Muscle layer of colon (tissue), 2 donors: ENCODE results near the gene JAG1.

ENCODE experiments used
- H3K27ac ChIP-seq: one replicate; pipeline ENCODE4 v1.7.0; 2013; ENCODE audit warnings: low read depth, mild to moderate bottlenecking, low read length, moderate library complexity
- H3K27me3 ChIP-seq, 2 donors: one replicate each; pipeline ENCODE4 v1.7.0; 2013; ENCODE audit warnings: low read length in 2 of 2, mild to moderate bottlenecking in 2 of 2; ENCODE audit not compliant: insufficient read depth in 2 of 2, control insufficient read depth in 1 of 2
- H3K36me3 ChIP-seq: one replicate; pipeline ENCODE4 v1.7.0; 2013; ENCODE audit warnings: mild to moderate bottlenecking, low read length; ENCODE audit not compliant: insufficient read depth
- H3K4me1 ChIP-seq: one replicate; pipeline ENCODE4 v1.7.0; 2013; ENCODE audit warnings: mild to moderate bottlenecking, low read length; ENCODE audit not compliant: insufficient read depth
- H3K4me3 ChIP-seq, 2 donors: one replicate each; pipeline ENCODE4 v1.7.0; 2013; ENCODE audit warnings: low read length in 2 of 2, low read depth in 1 of 2, mild to moderate bottlenecking in 1 of 2, moderate library complexity in 1 of 2
- H3K9ac ChIP-seq: one replicate; pipeline ENCODE4 v1.7.0; 2013; ENCODE audit warnings: low read length
- H3K9me3 ChIP-seq: one replicate; pipeline ENCODE4 v1.7.0; 2013; ENCODE audit warnings: mild to moderate bottlenecking, low read length
- donor health status: abdominal sarcoma.
- donor health status: Adenocarcinoma of cecum.

Gene JAG1

GRCh38 chr20:10673842-10674683 is at the start of gene JAG1:
Gene JAG1 (minus strand): TSS chr20:10673999. CDS start chr20:10673530, 469 bp downstream.
- Histone ChIP-seq H3K27me3 (no peaks in the 10 kb centered on the region), H3K4me3 (peak within 1 kb of the TSS; percentile 89 to 93), H3K9ac (peak within 1 kb of the TSS; percentile 73), H3K36me3 (no peaks in the 10 kb centered on the region), H3K27ac (peak within 1 kb of the TSS; percentile 97), H3K4me1 (peaks cover 25% of the 10 kb centered on the region), H3K9me3 (no peaks in the 10 kb centered on the region)

GRCh38 chr20:10721976-10722375 is 48.2 kb upstream of the JAG1 start:
- H3K27me3 ChIP-seq, result no peaks in the 10 kb centered on the region
- H3K4me1 ChIP-seq, result no peaks in the 10 kb centered on the region
- no peaks in the 10 kb centered on the region for H3K36me3 ChIP-seq
- H3K9ac ChIP-seq, result no peak overlapping the region
- no peak overlapping the region for H3K27ac ChIP-seq
- H3K4me3 ChIP-seq, result no peak overlapping the region
- H3K9me3 ChIP-seq, result no peaks in the 10 kb centered on the region

GRCh38 chr20:10721137-10721896 is 47.5 kb upstream of the JAG1 start:
- Histone ChIP-seq H3K4me1 (no peaks in the 10 kb centered on the region), H3K9ac (no peak overlapping the region), H3K27ac (no peak overlapping the region), H3K4me3 (no peak overlapping the region), H3K9me3 (no peaks in the 10 kb centered on the region), H3K27me3 (no peaks in the 10 kb centered on the region), H3K36me3 (no peaks in the 10 kb centered on the region)

- no peak overlapping the region for H3K27ac ChIP-seq
- no peak overlapping the region for H3K9ac ChIP-seq
- H3K4me1 ChIP-seq, result no peaks in the 10 kb centered on the region
- no peak overlapping the region for H3K4me3 ChIP-seq
- H3K36me3 ChIP-seq, result no peaks in the 10 kb centered on the region
- no peaks in the 10 kb centered on the region for H3K27me3 ChIP-seq
- H3K9me3 ChIP-seq, result no peaks in the 10 kb centered on the region
Observed at GRCh38 chr20:10720565-10720964, 46.8 kb upstream of the JAG1 start.

- H3K27me3 ChIP-seq, result no peaks in the 10 kb centered on the region
- H3K9me3 ChIP-seq, result no peaks in the 10 kb centered on the region
- no peaks in the 10 kb centered on the region for H3K36me3 ChIP-seq
- no peak overlapping the region for H3K9ac ChIP-seq
- H3K4me1 ChIP-seq, result no peaks in the 10 kb centered on the region
- H3K4me3 ChIP-seq, result no peak overlapping the region
- H3K27ac ChIP-seq, result no peak overlapping the region
Observed at GRCh38 chr20:10719740-10720385, 46.1 kb upstream of the JAG1 start.

- H3K4me3 ChIP-seq, result no peak overlapping the region
- no peak overlapping the region for H3K9ac ChIP-seq
- no peaks in the 10 kb centered on the region for H3K36me3 ChIP-seq
Observed at GRCh38 chr20:10718661-10719060, 44.9 kb upstream of the JAG1 start.

GRCh38 chr20:10716855-10717254 is 43.1 kb upstream of the JAG1 start:
- H3K9ac ChIP-seq, result no peak overlapping the region
- no peaks in the 10 kb centered on the region for H3K36me3 ChIP-seq
- no peaks in the 10 kb centered on the region for H3K27me3 ChIP-seq
- no peaks in the 10 kb centered on the region for H3K9me3 ChIP-seq
- H3K4me3 ChIP-seq, result no peak overlapping the region
- no peak overlapping the region for H3K27ac ChIP-seq
- peaks cover 9% of the 10 kb centered on the region for H3K4me1 ChIP-seq

More at GRCh38 chr20:10718661-10719060, 44.9 kb upstream of the JAG1 start:
- H3K27ac ChIP-seq, result no peak overlapping the region
- no peaks in the 10 kb centered on the region for H3K27me3 ChIP-seq
- no peaks in the 10 kb centered on the region for H3K9me3 ChIP-seq
- peaks cover under 1% of the 10 kb centered on the region for H3K4me1 ChIP-seq

GRCh38 chr20:10715035-10715434 is 41.2 kb upstream of the JAG1 start:
- Histone ChIP-seq H3K27ac (no peak overlapping the region), H3K36me3 (no peaks in the 10 kb centered on the region), H3K4me3 (no peak overlapping the region), H3K27me3 (no peaks in the 10 kb centered on the region), H3K4me1 (peaks cover 9% of the 10 kb centered on the region), H3K9me3 (no peaks in the 10 kb centered on the region), H3K9ac (no peak overlapping the region)

- Histone ChIP-seq H3K27me3 (no peaks in the 10 kb centered on the region), H3K4me1 (peaks cover 9% of the 10 kb centered on the region), H3K9me3 (no peaks in the 10 kb centered on the region), H3K27ac (no peak overlapping the region), H3K4me3 (no peak overlapping the region), H3K9ac (no peak overlapping the region), H3K36me3 (no peaks in the 10 kb centered on the region)
Observed at GRCh38 chr20:10714236-10714975, 40.6 kb upstream of the JAG1 start.

- no peaks in the 10 kb centered on the region for H3K27me3 ChIP-seq
- H3K9me3 ChIP-seq, result no peaks in the 10 kb centered on the region
- peaks cover 15% of the 10 kb centered on the region for H3K4me1 ChIP-seq
- no peak overlapping the region for H3K9ac ChIP-seq
- H3K27ac ChIP-seq, result no peak overlapping the region
- H3K4me3 ChIP-seq, result no peak overlapping the region
- H3K36me3 ChIP-seq, result no peaks in the 10 kb centered on the region
Observed at GRCh38 chr20:10713161-10713560, 39.4 kb upstream of the JAG1 start.
